Type B pancreatic cell (in vitro differentiated cells): Measurements from ENCODE around the gene TMPRSS11A. TPM values are rescaled to one million over a fixed set of nuclear protein-coding genes. Genes with fewer than 3 reads are reported as not detected.
A peak's percentile ranks its signal among the peaks of the same experiment; 100 is the strongest.

Experiments
- DNase-seq: peaks from one replicate; pipeline ENCODE4 v3.0.0; 2021; ENCODE audit warnings: mixed read lengths; ENCODE audit not compliant: unreplicated experiment; ENCODE audit errors: extremely low spot score
- H3K27ac Mint-ChIP-seq: 2 replicates; pipeline ENCODE4 v1.8.0; 2021; ENCODE audit warnings: mild to moderate bottlenecking, mixed read lengths
- H3K27me3 Mint-ChIP-seq: 2 replicates; pipeline ENCODE4 v1.8.0; 2021; ENCODE audit warnings: mixed read lengths
- H3K36me3 Mint-ChIP-seq: 2 replicates; pipeline ENCODE4 v1.8.0; 2021; ENCODE audit warnings: mixed read lengths
- H3K4me1 Mint-ChIP-seq: one replicate; pipeline ENCODE4 v1.8.0; 2021; ENCODE audit warnings: mixed read lengths; ENCODE audit not compliant: unreplicated experiment
- H3K4me3 Mint-ChIP-seq: 2 replicates; pipeline ENCODE4 v1.8.0; 2021; ENCODE audit warnings: mild to moderate bottlenecking, mixed read lengths
- H3K9me3 Mint-ChIP-seq: 2 replicates; pipeline ENCODE4 v1.8.0; 2021; ENCODE audit warnings: mixed read lengths
- total RNA-seq: library from RNA; stranded (reverse); gene quantifications from 2 replicates; pipeline ENCODE4 v1.2.1, GENCODE V29; 2021; ENCODE audit warnings: low replicate concordance
- TF ChIP-seq, protein P1 (sequence below): fragments of 200-600 bp; sonication (generic); conservative IDR thresholded peaks from 2 replicates; pipeline ENCODE4 v1.5.0; 2021; ENCODE audit warnings: antibody characterized with exemption, mild to moderate bottlenecking

The TMPRSS11A gene
- total RNA-seq, 1 donor from 2014 or later, result 0.43 TPM

DNA sequence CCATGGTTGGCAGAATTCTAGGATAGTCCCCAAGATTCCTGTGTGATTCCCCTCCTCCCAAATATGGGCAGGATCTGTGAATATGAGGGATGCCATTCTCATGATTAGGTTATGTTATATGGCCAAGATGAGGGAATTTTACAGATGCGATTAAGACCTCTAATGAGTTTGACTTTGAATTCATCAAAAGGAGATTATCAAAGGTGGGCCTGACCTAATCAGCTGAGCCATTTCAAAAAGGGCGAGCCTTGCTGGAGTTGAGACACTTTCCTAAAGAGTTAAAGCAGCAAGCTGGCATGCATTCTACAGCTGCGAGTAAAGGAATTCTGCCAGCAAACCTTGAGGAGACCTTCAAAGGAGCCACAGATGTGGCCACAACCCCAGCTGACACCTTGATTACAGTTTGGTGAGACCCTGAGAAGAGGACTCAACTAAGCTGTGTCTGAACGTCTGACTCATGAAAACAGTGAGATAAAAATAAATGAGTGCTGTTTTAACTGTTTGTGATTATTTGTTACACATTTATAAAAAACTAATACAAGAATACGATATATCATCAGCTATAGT, 47.8 kb downstream of the TMPRSS11A start:
- DNase-seq, result no peak
- Mint-ChIP-seq H3K27ac (no peak overlapping the region), H3K27me3 (peaks cover 2% of the 10 kb centered on the region), H3K9me3 (no peaks in the 10 kb centered on the region), H3K4me1 (no peaks in the 10 kb centered on the region), H3K36me3 (no peaks in the 10 kb centered on the region), H3K4me3 (no peak overlapping the region)
- TF ChIP-seq, protein P1, sequence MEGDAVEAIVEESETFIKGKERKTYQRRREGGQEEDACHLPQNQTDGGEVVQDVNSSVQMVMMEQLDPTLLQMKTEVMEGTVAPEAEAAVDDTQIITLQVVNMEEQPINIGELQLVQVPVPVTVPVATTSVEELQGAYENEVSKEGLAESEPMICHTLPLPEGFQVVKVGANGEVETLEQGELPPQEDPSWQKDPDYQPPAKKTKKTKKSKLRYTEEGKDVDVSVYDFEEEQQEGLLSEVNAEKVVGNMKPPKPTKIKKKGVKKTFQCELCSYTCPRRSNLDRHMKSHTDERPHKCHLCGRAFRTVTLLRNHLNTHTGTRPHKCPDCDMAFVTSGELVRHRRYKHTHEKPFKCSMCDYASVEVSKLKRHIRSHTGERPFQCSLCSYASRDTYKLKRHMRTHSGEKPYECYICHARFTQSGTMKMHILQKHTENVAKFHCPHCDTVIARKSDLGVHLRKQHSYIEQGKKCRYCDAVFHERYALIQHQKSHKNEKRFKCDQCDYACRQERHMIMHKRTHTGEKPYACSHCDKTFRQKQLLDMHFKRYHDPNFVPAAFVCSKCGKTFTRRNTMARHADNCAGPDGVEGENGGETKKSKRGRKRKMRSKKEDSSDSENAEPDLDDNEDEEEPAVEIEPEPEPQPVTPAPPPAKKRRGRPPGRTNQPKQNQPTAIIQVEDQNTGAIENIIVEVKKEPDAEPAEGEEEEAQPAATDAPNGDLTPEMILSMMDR, result no peak

DNA sequence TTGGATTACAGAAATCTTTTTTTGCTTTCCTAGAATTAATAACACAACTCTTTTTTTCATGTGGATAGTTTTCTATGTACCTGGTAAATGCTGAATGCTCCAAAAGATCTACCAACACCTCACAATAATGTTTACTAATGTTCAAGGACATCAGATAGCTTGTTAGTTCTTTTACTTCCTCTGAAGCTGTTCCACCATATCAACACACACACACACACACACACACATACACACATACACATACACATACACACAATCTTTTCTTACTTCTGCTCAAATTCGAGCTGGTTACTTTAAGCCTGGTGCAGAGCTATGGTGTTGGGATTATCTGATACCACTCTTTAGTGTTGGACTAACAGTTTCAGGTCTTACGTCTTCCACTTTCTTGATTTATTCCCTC, 51.2 kb downstream of the TMPRSS11A start:
- H3K9me3 Mint-ChIP-seq, result no peaks in the 10 kb centered on the region
- H3K4me1 Mint-ChIP-seq, result no peaks in the 10 kb centered on the region
- no peak overlapping the region for H3K4me3 Mint-ChIP-seq
- H3K27ac Mint-ChIP-seq, result no peak overlapping the region
- TF ChIP-seq, protein P1, result no peak
- H3K27me3 Mint-ChIP-seq, result peaks cover 2% of the 10 kb centered on the region
- no peak for DNase-seq
- no peaks in the 10 kb centered on the region for H3K36me3 Mint-ChIP-seq

DNA sequence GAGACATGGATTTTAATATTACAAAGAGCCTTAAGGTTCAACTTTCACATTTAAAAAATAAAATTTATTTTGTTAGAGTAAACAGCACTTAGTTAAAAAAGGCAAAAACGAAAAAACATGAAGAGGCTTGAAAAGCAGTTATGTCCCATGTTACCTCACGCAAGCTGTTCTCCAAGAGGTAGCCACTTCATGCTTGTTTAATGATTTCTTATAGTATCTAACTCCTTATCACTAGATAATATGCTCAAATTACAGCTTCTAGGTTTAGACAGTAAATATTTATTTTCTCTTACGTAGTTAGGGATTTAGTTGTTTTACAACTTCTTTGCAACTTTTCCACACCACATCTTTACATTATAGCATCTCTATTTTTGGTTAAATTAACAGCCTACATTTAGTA, 51.7 kb downstream of the TMPRSS11A start:
- no peaks in the 10 kb centered on the region for H3K9me3 Mint-ChIP-seq
- no peak overlapping the region for H3K27ac Mint-ChIP-seq
- H3K27me3 Mint-ChIP-seq, result peaks cover 2% of the 10 kb centered on the region
- H3K36me3 Mint-ChIP-seq, result no peaks in the 10 kb centered on the region
- no peak overlapping the region for H3K4me3 Mint-ChIP-seq
- no peaks in the 10 kb centered on the region for H3K4me1 Mint-ChIP-seq
- TF ChIP-seq, protein P1, result no peak
- DNase-seq, result no peak

GRCh38 chr4:67911141-67911540, 52.2 kb downstream of the TMPRSS11A start:
- H3K9me3 Mint-ChIP-seq, result no peaks in the 10 kb centered on the region
- H3K36me3 Mint-ChIP-seq, result no peaks in the 10 kb centered on the region
- no peaks in the 10 kb centered on the region for H3K4me1 Mint-ChIP-seq
- H3K4me3 Mint-ChIP-seq, result no peak overlapping the region
- no peak overlapping the region for H3K27ac Mint-ChIP-seq
- H3K27me3 Mint-ChIP-seq, result peaks cover 2% of the 10 kb centered on the region
- DNase-seq, result no peak
- TF ChIP-seq, protein P1, result no peak

DNA sequence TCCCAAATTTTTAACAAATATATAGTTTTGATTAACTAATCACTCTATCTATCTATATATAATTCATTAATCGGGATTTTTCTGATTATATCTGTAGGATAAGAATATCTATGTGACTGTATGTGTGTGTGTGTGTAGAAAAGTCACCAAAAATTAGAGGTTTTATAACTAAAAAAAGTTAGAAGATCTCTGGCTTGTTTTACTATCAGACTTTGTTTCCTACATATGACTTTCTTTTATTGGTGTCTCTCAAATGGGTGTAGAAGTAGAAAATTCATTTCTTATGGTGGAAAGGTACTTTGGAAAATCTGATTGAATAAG, 52.7 kb downstream of the TMPRSS11A start:
- H3K9me3 Mint-ChIP-seq, result no peaks in the 10 kb centered on the region
- TF ChIP-seq, protein P1, result peak; percentile 10
- no peaks in the 10 kb centered on the region for H3K36me3 Mint-ChIP-seq
- no peak overlapping the region for H3K4me3 Mint-ChIP-seq
- DNase-seq, result no peak
- H3K27me3 Mint-ChIP-seq, result peaks cover 2% of the 10 kb centered on the region
- no peaks in the 10 kb centered on the region for H3K4me1 Mint-ChIP-seq
- no peak overlapping the region for H3K27ac Mint-ChIP-seq
